T47D (cell line): ENCODE data around the gene HSD3B7.

Source experiments
- DNase-seq, 2 experiments: peaks; one replicate each; pipeline versions ENCODE4 v3.0.0 to v3.0.0-alpha.2; 2011 to 2012; ENCODE audit warnings: low read depth in 1 of 2, low spot score in 1 of 2
- JUND ChIP-seq: IDR thresholded peaks from 2 replicates; pipeline ENCODE4 v1.6.1; 2012; ENCODE audit warnings: low read depth
- in situ Hi-C: cut with HindIII; loops from 2 replicates; pipeline ENCODE4 v1.10.0; 2016; ENCODE audit warnings: low sequenced_read_pairs, low pct_unique_long_range_greater_than_20kb

Gene HSD3B7

DNA sequence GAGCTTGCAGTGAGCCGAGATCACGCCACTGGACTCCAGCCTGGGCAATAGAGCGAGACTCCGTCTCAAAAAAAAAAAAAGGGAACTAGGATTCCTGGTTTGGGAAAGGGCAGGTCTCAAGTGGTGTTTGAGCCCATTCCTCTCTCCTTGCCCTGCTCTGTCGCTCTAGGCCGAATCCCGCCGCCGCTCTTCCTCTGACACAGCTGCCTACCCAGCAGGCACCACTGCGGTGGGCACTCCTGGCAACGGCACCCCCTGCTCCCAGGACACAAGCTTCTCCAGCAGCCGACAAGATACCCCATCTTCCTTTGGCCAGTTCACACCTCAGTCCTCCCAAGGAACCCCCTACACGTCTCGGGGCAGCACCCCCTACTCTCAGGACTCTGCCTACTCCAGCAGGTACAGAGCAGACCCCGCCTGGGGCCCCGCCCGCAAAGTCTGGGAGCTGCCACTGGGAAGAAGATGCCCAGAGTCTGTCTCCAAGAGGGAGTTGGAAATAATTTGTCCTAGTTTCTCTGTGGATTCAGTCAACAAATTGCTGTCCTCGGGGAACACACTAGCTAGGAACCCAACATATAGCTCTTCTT, 21.0 kb upstream of the HSD3B7 start:
- in situ Hi-C loops: no loop called here
- no peak for TF ChIP-seq JUND
- no peak for DNase-seq

GRCh38 chr16:30964574-30965226, 20.3 kb upstream of the HSD3B7 start:
- DNase-seq: no peak
- no peak for TF ChIP-seq JUND
- in situ Hi-C loops: no loop called here

DNA sequence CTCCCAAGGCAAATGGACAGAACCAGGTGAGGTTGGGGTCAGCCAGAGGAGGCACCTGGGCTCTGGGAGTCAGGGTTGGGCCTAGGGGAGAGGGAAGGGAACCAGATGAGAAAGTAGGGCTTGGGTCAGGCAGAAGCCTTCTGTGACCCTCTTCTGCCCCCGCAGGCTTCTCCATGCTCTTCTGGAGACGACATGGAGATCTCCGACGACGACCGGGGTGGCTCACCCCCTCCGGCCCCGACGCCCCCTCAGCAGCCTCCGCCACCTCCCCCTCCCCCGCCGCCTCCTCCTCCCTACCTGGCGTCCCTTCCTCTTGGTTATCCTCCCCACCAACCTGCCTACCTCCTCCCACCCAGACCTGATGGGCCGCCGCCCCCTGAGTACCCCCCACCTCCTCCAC, 19.6 kb upstream of the HSD3B7 start:
- TF ChIP-seq JUND: no peak
- in situ Hi-C loops: no loop called here
- DNase-seq: no peak

DNA sequence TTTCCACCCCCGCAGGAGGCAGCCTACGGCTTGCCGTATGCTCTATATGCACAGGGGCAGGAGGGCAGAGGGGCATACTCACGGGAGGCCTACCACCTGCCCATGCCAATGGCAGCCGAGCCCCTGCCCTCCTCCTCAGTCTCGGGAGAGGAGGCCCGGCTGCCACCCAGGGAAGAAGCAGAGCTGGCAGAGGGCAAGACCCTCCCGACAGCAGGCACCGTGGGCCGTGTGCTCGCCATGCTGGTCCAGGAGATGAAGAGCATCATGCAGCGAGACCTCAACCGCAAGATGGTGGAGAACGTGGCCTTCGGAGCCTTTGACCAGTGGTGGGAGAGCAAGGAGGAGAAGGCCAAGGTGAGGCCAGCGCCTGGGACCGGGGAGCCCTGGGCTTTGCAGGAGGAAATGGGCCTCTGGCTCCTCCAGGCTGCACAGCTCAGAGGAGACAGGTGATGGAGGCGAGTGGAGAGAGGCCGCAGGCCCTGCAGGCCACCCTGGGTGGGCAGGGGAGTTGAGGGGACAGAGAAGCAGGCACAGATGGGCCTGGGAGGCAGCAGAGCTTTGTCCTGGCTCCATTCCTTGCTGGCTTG, 18.9 kb upstream of the HSD3B7 start:
- DNase-seq: no peak
- TF ChIP-seq JUND: no peak
- in situ Hi-C loops: no loop called here

DNA sequence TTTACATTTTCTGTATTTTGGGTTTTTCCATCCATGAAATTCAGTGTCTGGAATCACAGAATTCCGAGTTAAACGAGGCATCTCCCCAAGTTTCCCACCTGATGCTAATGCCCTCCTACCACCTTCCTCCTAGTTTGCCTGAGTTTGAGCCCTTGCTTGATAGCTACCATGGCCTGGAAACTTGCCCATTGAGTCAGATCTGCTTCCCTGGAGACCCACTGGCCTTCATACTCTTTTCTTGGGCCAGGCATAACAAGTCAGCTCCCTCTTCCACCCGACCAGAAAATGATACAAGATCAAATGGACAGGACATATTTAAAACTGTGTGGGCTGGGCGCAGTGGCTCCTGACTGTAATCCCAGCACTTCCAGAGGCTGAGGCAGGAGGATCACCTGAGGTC, 17.2 kb upstream of the HSD3B7 start:
- DNase-seq: no peak
- in situ Hi-C loops: no loop called here
- no peak for TF ChIP-seq JUND

GRCh38 chr16:30969246-30969842, 15.7 kb upstream of the HSD3B7 start:
- in situ Hi-C loops: no loop called here
- no peak for DNase-seq
- no peak for TF ChIP-seq JUND

GRCh38 chr16:30971298-30971697, 13.7 kb upstream of the HSD3B7 start:
- no peak for TF ChIP-seq JUND
- DNase-seq: no peak
- in situ Hi-C loops: no loop called here

DNA sequence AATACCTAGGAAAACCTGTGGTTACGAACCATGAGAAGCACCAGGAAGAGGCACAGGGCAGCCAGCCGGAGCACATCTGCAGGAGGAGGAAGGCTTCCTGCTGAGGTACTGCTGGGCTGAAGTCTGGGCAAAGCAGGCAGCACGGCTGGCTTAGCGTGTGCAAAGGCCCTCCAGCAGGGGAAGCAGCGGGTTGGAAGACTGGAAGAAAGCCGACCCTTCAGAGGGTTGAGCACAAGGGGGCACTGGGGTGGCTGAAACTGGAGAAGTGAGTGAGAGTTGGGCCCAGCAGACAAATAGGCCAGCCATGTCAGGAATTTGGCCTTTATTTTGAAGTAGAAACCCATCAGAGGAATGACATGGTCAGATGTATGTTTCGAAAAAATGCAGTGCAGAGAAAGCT, 12.1 kb upstream of the HSD3B7 start:
- no peak for TF ChIP-seq JUND
- no peak for DNase-seq
- in situ Hi-C loops: no loop called here

DNA sequence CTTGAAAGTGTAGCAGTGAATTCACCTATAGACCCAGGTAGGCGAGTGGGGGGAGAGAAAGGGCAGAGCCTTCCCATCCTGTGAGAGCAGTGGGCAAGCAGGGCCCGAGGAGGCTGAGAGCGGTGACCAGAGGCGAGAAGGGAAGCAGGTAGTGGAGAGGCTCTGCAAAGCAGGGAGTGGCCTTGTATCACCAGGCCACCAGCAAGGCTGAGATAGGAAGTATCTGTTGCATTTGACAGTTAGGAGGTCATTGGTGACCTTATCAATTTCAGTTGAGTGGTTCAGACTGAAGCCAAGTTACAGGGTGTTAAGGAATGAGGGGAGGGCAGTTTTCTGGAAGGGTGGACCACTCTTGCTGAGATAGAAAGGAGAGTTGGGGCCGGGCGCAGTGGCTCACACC, 10.7 kb upstream of the HSD3B7 start:
- TF ChIP-seq JUND: no peak
- DNase-seq: no peak
- in situ Hi-C loops: no loop called here

DNA sequence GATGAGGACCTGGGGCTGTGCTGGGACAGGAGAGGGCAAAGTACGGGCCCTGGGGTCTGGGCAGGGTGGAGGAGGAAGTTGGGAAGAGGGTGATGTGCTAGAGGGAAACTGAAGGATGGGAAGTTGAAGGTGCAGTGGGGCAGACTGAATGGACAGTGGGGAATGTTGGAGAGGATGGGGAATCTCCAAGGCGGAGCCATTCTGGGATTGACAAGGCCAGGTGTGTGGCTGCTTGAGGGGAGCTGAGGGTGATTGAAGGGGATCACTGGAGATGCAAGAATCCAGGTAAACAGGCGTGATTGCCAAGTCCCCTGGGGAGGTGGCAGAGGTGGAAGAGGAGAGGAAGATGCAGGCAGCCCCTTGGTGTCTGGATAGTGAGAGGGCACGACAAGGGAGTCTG, 8.5 kb upstream of the HSD3B7 start:
- no peak for DNase-seq
- TF ChIP-seq JUND: no peak
- in situ Hi-C loops: no loop called here

DNA sequence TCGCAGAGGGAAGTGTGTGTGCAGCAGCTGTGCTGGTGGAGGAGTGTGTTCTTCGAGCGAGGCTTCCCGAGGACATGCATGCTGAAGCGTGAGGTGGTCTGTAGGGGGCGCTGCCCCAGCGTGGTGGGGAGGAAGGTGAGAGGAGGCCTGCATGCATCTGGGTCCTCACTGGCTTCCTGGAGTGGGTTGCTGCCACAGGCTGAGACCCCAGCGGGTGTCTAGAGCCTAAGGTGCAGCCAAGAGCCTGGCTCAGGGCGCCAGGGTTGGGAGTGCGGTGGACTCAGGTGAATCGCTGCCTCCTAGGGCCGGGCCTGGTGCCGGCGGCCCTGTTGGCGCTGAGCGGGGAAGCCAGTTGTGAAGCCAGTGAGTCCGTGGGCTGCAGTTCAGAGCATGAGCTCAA, 7.5 kb upstream of the HSD3B7 start:
- no peak for DNase-seq
- in situ Hi-C loops: no loop called here
- no peak for TF ChIP-seq JUND

- no peak for DNase-seq
- no peak for TF ChIP-seq JUND
- in situ Hi-C loops: no loop called here
Observed at GRCh38 chr16:30979170-30980022, 5.6 kb upstream of the HSD3B7 start.

- in situ Hi-C loops: no loop called here
- TF ChIP-seq JUND: no peak
Observed at GRCh38 chr16:30980023-30980371, 5.0 kb upstream of the HSD3B7 start.

More at GRCh38 chr16:30980023-30980371, 5.0 kb upstream of the HSD3B7 start:
- DNase-seq: no peak
